ENCODE data around the gene FAF1.
A peak's percentile ranks its signal among the peaks of the same experiment; 100 is the strongest.

Gene FAF1

DNA sequence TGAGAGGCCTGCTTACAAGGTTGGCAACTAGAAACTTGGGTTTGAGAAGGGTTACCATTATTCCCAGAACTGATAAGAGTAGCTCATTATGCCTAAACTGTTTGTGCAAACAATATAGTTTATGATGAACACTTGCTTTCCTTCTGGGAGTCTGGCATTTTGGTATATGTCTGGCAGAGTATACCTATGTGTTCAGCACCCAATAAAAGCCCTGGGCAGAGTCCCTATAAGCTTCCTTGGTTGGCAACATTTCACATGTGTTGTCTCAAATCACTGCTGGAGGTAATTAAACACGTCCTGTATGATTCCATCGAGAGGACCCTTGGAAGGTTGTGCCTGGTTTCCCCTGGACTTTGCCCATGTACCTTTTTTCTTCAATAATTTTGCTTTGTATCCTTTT, 497.1 kb downstream of the FAF1 start:
- no peak for DNase-seq

DNA sequence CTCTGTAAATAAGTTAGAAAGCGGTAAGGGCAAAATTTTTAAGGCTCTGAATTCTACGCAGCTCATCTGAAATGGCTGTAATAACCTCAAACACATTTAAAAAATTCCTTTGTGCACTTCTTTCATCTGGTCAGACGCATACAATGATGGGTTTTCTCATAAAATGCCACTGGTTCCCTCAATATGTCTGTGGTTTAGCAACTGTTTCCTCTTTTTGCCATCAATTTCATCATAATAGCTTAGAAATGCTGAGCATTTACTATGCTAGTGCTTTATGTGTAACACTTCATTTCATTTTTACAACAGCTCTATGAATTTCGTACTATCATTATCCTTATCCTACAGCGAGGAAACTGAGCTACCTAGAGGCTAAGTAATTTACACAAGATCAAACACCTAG, 501.6 kb downstream of the FAF1 start:
- peak; percentile 90 for DNase-seq

DNA sequence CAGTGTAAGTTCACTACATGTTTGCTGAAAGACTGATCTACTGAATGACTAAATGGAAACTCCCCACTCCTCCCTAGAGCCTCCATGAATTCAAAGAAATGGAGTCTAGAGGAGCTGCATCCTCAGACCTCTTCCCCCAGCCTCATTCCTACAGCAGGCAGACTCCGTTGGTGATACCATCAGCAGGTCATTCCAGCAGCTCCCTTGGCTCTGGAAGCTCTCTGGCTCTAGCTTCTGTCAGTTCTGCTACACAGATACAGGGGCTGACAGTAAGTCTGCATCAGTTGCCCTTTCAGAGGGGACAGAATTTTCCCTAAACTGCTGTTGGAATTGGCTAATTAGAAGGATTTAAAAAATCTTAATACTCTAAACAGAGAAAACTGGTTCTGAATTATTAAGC, 505.2 kb downstream of the FAF1 start:
- DNase-seq = no peak

DNA sequence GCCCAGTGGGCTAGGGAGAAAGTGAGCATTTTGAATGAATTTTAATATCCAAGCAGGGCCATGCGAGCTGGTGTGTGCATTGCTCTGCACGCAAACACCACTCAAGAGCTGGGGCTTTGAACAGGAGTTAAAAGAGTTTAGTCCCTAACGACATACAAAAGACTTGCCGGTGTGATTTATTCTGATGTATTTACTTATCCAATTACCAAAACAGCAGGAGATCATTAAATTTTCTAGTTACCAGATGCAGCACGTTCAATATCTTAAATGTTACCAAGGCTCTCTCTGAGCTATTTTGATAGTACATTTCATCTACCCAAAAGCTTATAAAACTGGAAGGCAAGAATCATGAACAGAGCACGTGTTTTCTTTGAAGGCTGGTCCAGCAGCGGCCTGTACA, 506.8 kb downstream of the FAF1 start:
- no peak for DNase-seq

DNA sequence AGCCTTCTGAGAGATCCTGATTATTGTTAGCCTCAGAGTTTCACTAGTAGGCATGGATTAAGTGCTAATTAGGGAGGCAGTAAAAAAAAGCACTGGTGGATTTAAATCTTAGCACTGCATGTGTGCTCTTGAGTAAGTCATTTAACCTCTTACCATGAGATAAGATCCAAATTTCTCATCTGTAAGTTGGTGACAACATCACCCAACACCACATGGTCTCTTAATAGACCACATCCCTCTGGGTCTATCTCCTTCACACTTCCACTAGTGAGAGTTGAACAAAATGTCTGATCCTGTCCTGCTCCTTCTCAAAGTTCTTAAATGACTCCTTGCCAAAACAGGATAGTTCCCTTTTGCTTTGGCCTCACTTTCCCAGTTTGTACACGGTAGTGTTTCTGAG, 507.4 kb downstream of the FAF1 start:
- DNase-seq = peak; percentile 22

DNA sequence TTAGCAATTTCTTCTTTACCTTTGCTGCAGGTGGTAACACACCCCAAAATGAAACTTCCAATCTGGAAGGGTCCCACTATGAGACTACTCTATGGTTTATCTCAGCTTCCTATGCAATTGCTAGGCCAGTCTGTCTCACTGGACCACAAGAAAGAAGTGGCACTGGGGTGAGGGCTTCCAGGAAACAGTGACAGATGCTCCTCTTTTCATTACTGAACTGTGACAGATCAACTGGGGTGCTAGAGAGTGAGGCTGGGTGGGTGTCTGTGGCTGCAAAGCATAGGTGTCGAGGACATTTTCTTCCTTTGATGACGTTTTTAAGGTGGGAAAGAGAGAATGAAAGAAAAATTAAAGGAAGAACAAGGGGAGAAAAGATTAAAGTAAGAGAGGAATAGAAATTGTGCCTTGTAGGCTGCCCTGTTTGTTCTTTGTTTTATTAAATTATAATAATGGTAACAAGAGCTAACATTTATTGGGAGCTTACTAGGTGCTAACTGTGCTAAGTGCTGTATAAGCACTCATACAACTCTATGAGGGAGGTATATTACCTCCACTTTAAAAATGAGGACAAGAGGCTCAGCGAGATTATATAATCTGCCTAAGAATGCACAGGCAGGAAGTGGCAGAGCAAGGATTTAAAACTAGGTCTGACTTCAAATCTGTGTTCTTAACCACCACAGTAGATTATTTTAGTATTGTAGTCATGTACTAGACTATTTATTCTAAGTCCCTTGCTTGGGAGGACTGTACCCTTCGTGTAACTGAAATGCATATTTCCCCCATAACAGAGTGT, 509.0 kb downstream of the FAF1 start:
- DNase-seq = no peak

DNA sequence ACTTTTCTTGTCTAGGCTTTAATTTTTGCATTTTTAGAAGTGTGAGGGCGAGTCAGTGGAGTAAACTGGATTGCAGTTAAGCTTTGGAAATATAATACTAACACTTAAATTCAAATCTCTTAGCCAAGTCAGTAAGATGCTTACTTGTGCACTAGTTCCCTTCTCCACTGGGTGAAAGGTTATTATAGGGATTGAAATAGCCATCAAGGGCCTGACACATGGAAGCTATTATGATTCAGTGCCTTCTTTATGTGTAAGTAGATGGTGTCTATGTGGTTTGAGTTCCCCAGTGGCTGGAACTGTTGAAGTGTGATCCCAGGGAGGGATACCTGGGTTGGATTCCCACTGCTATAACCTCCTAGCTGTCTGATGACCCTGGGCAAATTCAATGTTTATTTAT, 512.1 kb downstream of the FAF1 start:
- no peak for DNase-seq

DNA sequence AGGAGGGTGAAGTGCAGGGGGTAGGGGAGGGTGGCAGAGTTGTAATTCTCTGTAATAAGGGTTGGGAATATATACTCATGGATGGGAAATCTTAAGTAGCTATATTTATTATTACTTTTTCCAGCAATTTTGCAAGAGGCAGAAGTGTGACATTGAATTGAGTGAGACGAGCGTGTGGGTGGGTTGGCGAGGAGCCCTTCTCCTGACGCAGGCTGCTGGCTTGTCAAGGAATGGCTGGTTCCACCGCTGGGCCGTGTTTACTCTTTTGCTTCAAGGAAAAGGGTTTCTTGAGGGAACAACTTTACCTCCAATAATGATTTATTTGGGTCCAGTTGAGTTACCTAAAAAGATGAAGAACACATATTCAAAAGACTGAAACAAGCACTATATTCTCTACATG, 518.9 kb downstream of the FAF1 start:
- no peak for DNase-seq

DNA sequence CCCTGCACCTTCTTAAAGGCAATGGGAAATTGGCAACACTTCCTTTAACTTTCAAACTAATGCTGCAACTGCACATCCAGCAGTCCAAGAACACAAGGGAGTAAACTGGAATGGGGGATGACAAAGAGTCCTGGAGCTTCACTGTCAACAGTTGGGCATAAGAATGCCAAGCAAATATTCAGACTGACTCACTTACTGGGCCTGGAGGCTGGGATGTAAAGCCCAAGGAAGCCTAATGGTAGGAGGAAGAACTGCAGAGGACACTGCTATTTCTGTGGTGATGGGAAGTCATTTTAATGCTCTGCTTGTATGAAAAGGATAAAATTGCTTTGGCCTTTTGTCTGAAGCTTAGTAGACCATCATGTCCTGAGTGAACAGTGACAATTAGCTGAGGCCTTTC, 521.1 kb downstream of the FAF1 start:
- DNase-seq = no peak

DNA sequence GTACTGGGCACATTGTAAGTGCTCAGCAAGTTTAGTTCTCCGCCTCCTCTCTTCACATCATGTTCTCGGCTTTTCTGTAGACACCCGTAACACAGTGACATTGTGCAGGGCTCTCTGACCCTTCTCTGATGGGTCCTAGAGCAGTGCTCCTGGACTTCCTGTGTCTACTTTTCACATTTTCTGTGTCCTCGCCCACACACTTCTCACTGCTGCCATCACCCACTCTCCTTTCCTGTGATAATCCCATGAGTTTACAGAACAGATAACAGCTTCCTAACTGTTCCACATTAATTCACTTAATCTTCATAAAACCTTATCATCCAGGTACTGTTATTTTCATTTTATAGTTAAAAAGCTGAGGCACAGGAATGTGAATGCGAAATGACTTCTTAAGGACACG, 523.6 kb downstream of the FAF1 start:
- no peak for DNase-seq

DNA sequence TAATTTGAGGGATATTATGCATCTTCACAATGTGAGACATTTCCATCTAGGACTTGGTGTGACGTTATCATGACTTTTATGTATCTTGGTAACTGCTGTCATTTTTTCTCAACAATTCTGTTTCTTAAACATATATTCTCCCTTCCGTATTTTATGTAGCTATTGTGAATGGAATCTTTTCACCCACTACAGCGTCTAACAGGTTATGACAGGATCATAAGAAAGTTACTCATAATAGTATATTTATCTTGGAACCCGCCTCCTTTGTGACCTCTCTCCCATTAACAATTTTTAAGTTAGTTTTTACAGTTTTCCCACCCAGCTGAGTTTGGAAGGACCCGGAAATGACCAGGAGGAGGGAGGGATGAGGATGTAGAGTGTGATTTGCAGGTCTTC, 530.1 kb downstream of the FAF1 start:
- DNase-seq = no peak

DNA sequence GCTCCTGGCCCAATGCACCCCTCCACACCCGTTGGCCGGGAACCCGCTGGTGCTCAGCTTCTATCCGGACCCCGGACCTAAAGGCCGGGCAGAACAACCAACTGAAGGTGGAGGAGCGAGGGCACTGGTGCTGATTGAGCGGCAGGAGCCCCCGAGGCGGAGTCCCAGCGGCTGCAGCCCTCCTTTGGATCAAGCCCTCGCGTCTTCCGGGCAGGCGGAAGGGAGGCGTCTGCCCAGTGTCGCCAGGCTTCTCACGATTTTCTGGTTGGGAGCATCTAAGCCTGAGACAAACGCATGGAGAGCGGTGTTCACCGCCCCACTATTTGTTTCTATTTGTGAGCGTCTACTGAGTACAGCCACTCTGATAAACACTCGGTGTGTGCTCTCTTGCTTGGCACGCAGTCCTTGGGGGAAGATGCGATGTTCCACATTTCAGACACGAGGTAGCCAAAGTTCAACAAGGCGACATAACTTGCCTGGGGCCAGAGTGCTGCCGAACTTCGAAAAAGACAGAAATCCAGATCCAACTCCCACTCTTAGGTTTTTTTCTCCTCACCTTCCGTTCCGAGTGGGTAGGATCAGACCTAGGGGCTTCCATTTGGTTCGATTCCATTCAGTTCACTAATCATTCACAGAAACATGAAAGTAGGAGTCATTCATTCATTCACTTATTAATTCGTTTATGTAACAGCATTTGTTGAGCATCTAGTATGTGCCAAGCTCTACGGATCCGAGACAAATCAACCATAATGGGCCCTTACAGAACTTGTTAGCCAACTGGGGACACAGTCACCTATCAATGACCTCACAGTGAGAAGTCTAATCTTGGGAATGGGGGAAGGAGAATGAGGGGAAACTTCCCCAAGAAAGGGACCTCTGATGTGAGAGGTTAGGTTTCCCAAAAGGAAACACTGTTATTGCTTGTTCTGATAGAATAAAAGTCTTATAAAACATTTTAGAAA, 532.0 kb downstream of the FAF1 start:
- no peak for DNase-seq

DNA sequence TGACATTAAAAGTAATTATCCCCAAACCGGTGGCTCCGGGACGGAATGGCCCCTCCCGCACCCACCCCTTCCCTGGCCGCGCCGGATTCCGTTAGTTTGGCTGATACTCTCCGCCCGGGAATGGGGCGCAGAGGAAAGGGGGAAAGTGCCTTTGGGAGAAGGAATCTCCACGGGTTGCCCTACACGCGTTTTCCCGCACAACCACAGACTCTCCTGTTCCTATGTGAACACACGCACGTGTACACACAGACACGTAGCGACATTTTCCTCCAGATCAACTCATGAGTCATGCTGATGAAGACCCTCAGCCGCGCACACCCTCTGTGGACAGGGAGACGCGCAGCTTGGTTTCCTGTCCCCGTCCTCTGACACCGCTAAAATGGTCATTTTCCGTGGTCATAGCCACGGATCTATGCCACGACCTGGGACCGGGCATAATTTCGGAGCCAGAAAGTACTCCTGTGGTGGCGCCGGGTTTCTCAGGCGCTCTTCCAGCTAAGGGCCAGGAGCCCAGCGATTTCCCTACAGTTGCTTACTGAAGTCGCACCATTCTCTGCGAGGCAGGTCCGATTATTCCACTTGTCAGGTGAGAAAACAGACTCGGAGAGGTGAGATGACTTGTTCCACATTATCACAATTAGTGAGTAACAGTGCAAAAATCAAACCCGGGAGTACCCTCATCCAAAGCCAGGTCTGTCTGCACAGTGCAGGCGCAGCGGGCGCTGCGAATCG, 532.8 kb downstream of the FAF1 start:
- DNase-seq = no peak

DNA sequence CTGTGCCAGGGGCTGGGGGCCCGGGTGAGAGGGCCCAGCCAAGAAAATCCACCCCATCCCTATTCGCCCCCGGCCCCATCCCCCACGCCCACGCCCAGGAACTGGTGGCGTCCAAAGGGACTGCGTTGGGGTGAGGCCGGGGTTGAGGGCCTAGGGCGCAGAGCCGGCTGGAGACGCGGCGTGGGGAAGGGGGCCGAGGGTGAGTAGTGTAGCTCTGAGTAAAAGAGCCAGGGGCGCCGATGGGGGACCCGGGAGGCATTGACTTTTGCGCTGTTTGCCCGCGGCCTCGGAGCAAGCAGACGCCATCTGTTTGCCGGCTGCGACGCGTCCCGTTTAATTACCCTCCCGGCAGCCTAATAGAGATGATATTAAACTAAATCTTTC, 533.4 kb downstream of the FAF1 start:
- DNase-seq = no peak

DNA sequence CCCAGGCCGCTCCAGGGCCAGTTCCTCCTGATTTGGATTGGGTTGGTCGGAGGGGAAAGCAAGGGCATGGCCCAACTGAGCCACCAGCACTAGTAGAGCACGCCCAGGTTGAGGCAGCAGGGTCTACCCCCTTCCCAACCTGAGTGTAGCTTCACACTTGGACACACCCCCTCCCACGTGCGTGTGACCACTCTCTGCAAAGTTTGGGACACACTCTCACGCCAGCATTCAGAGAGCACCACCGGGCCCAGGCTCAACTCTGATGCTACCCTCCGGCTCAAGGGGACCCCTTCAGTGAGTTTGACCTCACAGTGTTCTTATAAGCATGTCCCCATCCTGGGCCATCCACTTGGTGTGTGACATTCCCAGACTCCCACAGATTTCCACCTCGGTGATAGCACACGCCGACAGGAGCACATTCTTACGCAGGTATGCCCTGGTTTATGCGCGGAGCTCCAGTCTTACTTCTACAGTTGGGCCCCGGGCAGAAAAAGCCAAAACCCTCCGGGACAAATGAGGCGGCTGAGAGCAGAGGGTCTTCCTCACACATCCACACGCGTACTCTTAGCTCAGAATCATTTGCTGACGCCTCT, 533.9 kb downstream of the FAF1 start:
- no peak for DNase-seq

DNA sequence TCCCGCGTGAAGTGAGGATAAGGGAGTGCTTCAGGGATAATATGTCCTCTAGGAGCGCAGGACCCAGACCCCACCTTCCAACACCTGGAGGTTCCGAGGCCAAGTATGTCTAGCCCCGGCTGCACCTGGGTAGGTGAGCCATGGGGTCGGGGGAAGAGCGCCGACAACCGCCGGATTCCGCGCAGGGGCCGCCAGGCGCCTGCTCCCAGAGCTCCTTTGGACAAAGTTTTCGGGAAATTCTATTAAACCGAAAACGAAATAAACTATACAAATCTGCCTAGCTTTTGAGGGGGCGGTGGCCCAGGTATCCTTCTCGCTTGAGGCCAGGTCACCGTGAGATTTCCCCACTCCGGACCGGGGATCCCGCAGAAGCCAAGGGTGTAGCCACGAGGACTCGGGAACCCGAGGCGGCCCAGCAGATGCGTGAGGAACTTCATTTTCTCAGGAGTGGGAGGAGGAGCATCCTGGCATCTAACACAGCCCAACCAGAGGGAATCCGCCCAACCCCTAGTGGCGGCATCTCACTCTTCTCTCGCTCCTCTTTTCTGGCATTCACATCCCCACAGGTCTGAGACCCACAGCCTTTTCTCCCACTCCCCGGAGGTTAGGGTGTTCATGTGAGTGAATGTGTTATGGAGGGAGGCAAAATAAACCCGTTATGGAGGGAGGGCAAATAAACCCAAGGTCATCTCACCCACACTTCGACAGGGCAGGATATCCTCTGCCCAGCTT, 534.5 kb downstream of the FAF1 start:
- no peak for DNase-seq

DNA sequence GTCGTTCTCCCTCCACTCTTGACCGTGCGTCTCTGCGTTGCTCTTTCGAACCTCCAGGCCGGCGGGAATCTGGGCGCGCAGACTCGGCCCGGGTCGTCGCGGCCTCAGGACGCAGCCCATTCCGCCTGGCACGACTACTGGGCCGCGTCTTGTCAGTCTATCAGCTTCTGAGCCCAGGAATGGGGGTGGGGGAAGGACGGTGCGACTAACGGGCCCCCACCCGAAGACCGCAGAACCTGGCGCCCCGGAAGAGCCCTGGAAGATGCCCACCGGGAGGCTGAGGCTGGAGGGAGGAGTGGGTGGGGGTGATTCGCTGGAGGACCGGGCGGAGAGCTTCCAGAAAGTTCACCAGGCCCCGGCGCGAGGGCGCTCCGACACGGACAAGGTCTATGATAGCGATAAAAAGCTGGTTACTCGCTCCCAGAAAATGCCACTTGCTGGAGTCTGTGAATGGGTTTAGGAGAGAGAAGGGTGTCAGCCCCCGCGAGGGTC, 535.1 kb downstream of the FAF1 start:
- DNase-seq = no peak

DNA sequence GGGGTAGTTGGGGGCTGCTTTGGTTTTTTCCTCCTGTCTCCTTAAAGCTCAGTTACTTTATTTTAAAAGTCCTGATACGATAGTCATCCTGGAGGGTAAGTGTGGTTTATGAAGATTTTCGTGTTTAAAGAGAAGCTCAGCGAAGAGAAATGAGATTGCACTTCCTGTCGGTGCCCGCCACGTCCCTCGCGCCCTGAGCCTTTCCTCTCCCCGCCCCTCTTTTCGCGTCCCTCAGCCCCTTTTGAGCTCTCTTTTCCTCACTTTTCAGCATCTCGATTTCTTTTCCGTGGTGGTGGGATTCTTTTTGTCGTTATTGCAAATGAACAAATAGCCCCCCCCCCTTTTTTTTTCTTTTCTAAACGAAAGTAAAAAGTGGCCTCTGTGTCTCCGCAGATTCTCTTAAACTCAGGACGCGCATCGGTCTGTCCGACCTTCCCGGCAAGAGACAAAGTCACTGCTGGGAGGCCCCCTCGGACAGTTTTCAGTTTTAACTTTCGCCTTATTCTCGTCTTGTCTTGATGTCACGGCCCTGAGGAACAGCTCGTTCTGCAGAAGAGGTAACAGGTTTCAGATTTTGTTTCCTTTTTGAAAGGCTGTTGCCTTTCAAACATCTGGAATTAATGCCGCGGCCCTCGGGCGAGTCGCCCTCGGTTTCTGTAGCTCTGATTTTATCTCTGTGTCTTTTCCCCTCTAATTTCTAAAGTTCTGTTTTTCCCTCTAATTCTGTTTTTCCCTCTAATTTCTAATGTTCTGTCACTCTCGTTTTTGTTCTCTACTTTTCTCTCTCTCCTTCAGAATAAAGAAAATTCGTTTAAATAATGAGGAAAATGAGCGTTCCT, 535.8 kb downstream of the FAF1 start:
- no peak for DNase-seq

DNA sequence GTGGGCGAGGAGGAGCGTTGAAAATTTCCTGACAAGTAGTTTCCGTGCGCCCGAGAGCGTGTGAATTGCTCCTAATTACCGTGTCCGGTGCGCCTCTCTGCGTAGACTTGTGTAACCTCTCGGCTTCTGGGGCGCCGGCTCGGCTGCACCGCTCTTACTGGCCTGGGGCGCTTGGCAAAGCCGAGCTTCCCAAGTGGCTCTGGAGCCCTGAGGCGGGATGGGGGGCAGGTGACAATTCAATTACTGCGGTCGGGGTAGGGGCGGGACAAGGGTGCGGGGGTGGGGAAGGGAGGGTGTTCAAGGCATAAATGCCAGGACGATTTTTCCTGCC, 536.4 kb downstream of the FAF1 start:
- DNase-seq = no peak

DNA sequence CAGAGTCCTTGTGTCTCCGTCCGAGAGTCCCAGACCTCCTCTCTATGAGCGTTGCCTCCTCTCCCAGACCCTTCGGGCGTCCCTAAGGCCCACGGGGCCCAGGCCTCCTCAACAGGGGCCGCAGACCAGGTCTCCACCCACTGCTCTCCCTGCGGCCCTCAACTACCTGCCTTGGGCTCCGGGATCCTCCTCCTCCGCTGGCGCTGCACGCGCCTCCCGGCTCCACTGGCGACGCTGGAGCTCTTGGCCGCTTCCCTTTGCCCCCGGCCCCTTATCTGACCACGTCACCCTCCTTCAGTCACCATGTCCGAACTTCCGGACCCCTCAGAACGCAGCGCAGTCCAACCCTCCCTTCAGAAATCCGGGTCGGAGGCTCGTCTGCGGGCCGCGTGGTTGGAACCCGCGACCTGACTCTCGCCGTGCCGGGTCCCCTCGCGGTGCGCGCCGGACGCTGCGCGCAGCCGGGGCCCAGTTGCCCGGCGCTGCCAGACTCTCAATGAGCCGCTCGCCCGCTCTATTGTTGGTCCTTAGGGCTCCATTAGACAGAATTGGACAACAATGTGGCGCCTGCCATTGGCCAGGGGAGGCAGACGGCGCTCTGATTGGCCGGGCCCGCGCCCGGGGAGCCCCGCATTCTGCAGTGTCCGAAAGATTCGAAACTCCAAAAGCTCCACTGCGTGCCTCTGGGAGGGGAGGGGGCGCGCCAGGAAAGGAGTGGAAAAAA, 537.0 kb downstream of the FAF1 start, which contains the start of gene DMRTA2:
TSS of gene DMRTA2 (minus strand) at position 498 of the 724 bp plus-strand sequence. CDS start 1,907 bp downstream, outside the sequence.
- DNase-seq = no peak

DNA sequence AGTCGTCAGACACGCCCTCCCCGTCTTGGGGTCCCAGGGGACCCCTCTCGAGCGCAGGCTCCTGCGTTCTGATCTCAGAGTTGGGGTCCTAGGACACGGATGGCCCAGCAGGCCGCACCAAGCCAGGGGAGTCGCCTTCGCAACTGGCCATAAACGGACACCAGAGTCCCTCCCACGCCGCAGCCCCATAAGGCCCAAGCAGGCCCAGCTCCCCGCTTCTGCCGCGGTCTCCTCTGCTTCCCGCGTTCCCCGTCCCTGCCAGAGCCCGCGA, 537.5 kb downstream of the FAF1 start:
- DNase-seq = no peak

Measured in MV-4-11 (cell line).